Measurements from ENCODE around the gene GALNTL6. TPM values are rescaled to one million over a fixed set of nuclear protein-coding genes. Genes with fewer than 3 reads are reported as not detected.

GALNTL6 gene
- total RNA-seq, 1 experiment from 2014 or later: not detected

DNA sequence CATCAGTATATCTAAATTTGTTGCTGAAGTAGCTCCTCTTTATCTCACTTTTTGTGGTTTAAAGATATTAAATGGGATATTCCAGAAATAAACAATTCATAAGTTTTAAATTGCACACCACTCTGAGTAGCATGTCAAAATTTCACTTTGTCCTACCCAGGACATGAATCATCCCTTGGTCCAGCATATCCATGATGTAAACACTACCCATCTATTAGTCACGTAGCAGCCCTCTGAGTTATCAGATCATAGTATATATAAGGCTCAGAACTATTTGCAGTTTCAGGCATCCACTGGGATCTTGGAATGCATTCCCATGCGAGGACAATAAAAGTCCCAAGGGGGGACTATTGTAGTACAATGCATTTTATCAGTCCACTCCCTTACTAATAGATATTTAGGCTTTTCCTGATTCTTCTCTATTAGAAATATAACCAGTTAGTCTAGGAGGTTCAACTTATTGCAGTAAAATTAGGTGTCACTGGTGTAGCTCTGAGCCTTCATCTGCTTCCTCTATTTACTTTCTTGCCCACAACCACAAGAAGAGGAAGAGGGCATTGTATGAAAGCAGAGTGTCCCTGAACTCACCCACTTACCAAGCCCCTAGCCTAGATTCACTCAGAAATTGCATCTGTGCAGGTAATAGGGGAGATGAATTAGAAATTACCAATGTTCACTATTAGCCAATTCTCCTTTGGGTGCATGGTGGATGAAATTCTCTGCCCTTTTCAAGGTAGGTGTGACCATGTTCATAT lies 945.6 kb downstream of the GALNTL6 start:
- Histone ChIP-seq H3T11ph (ENCODE audit: low read length) (no peak overlapping the region), H4K91ac (ENCODE audit: insufficient read length, low read depth, low read length) (no peak overlapping the region), H4K5ac (ENCODE audit: insufficient read length, low read depth, low read length) (no peak overlapping the region), H3K23me2 (ENCODE audit: insufficient read length, low read depth, low read length, poor library complexity, severe bottlenecking) (no peaks in the 10 kb centered on the region), H4K20me1 (ENCODE audit: control insufficient read depth, insufficient read depth, insufficient read length) (no peaks in the 10 kb centered on the region), H2AFZ (ENCODE audit: low read length) (no peak overlapping the region), H3K79me1 (ENCODE audit: insufficient read depth, low read depth, low read length, poor library complexity, severe bottlenecking) (no peaks in the 10 kb centered on the region), H3K27ac (ENCODE audit: insufficient read length, low read depth, low read length) (no peak overlapping the region), H2BK5ac (ENCODE audit: insufficient read length, low read length) (no peak overlapping the region), H3K4me1 (ENCODE audit: insufficient read depth, low read length) (no peaks in the 10 kb centered on the region), H3K79me2 (ENCODE audit: insufficient read depth, low read length) (no peaks in the 10 kb centered on the region; the same call in 1 of the 2 replicates), H3K14ac (ENCODE audit: insufficient read depth, low read length) (no peak overlapping the region), H4K8ac (replicated peaks; ENCODE audit: insufficient read length, low read depth, low read length) (no peak overlapping the region), H3K4ac (ENCODE audit: low read depth, low read length) (no peak overlapping the region), H2BK20ac (ENCODE audit: low read depth, low read length, poor library complexity, severe bottlenecking) (no peak overlapping the region), H2AK5ac (ENCODE audit: insufficient read length, low read length) (no peak overlapping the region), H3K9ac (ENCODE audit: extremely low read depth, insufficient read length, low read length) (no peak overlapping the region), H3K56ac (ENCODE audit: insufficient read length, low read depth, low read length) (no peak overlapping the region), H3K18ac (ENCODE audit: insufficient read length, low read depth, low read length) (no peak overlapping the region), H3K9me3 (ENCODE audit: control insufficient read depth, low read depth, low read length) (no peaks in the 10 kb centered on the region), H3K23ac (ENCODE audit: insufficient read length, low read depth, low read length) (no peak overlapping the region), H3K4me2 (ENCODE audit: insufficient read depth, insufficient read length, low read length) (no peak overlapping the region), H3K27me3 (ENCODE audit: insufficient read depth, low read length) (no peaks in the 10 kb centered on the region), H2BK12ac (ENCODE audit: insufficient read length, low read depth, low read length) (no peak overlapping the region), H2BK15ac (ENCODE audit: low read depth, low read length) (no peak overlapping the region), H2BK120ac (ENCODE audit: low read depth, low read length, poor library complexity, severe bottlenecking) (no peak overlapping the region)
- DNase-seq: no peak
- no peak overlapping the region for H3K4me3 Mint-ChIP-seq
- H3K36me3 Mint-ChIP-seq (ENCODE audit: insufficient read depth in 1 of 3, low read depth in 3 of 3): no peaks in the 10 kb centered on the region; a peak in 2 of 7 replicates
- no peaks in the 10 kb centered on the region; a peak in 2 of 5 replicates for H3K9me3 Mint-ChIP-seq
- no peaks in the 10 kb centered on the region for H3K27me3 Mint-ChIP-seq (ENCODE audit: low read depth)
- no CpG with 5 or more reads among the region's 2 CpGs for WGBS (ENCODE audit: extremely low coverage, insufficient read length, low lambda C conversion rate)
- no peak for TF ChIP-seq CTCF (conservative IDR thresholded peaks at IDR 0.05)
- H3K4me1 Mint-ChIP-seq: no peaks in the 10 kb centered on the region; a peak in 1 of 4 replicates
- no peak overlapping the region for H3K27ac Mint-ChIP-seq
